ENCODE data around the gene SHC4.

The SHC4 gene

GRCh38 chr15:48781481-48782081 is 182.1 kb downstream of the SHC4 start:
- TF ChIP-seq Cebpa-rat (IDR thresholded peaks at IDR 0.05): no peak
- peaks cover 58 to 100% (median 87%) of the 10 kb centered on the region in 11 experiments for H3K36me3 ChIP-seq
- H3K9me3 ChIP-seq (replicated peaks in 1 of 11): no peaks in the 10 kb centered on the region
- H3K4me3 ChIP-seq: no peak overlapping the region
- H3K9ac ChIP-seq: no peak overlapping the region
- no peak overlapping the region for H3K27ac ChIP-seq
- H3K4me2 ChIP-seq: no peak overlapping the region
- no peaks in the 10 kb centered on the region for H3K4me1 ChIP-seq
- H3K27me3 ChIP-seq: no peaks in the 10 kb centered on the region
- no peaks in the 10 kb centered on the region for H4K20me1 ChIP-seq

GRCh38 chr15:48781017-48781416 is 182.7 kb downstream of the SHC4 start:
- TF ChIP-seq Cebpa-rat (IDR thresholded peaks at IDR 0.05): no peak
- Histone ChIP-seq H3K9ac (no peak overlapping the region), H3K9me3 (replicated peaks in 1 of 11) (no peaks in the 10 kb centered on the region), H3K4me1 (no peaks in the 10 kb centered on the region), H4K20me1 (no peaks in the 10 kb centered on the region), H3K27me3 (no peaks in the 10 kb centered on the region), H3K4me3 (no peak overlapping the region), H3K4me2 (no peak overlapping the region), H3K27ac (no peak overlapping the region), H3K36me3 (peaks cover 55 to 100% (median 84%) of the 10 kb centered on the region in 11 experiments)

DNA sequence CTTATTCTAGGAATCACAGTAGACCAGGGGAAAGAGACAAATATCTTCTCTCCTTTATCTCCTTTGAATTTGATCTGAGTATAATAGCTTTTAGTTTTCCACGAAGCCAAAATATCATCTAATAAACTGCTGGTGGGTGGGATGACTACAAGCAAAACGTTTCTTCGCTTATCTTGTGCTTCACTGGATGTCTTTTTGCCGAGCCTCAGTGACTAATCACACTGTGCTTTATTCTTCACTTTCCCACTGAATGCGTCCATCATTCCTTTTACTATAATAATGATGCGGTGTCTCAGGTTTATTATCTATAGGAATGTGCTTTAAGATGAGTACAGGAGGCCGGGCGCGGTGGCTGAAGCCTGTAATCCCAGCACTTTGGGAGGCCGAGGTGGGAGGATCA is 185.4 kb downstream of the SHC4 start:
- no peak for TF ChIP-seq Cebpa-rat (IDR thresholded peaks at IDR 0.05)
- Histone ChIP-seq H3K4me2 (no peak overlapping the region), H3K4me1 (no peaks in the 10 kb centered on the region), H3K4me3 (no peak overlapping the region), H3K27me3 (no peaks in the 10 kb centered on the region), H3K27ac (no peak overlapping the region), H3K36me3 (peaks cover 42 to 100% (median 82%) of the 10 kb centered on the region in 11 experiments), H4K20me1 (no peaks in the 10 kb centered on the region), H3K9ac (no peak overlapping the region), H3K9me3 (replicated peaks in 1 of 11) (peaks cover 0 to 16% (median 4%) of the 10 kb centered on the region in 11 experiments; a peak in 9 of 22 replicates)

GRCh38 chr15:48777645-48778330 is 185.9 kb downstream of the SHC4 start:
- Histone ChIP-seq H3K9me3 (replicated peaks in 1 of 11) (peaks cover 0 to 16% (median 4%) of the 10 kb centered on the region in 11 experiments; a peak in 9 of 22 replicates), H3K36me3 (peaks cover 42 to 100% (median 80%) of the 10 kb centered on the region in 11 experiments), H3K27ac (no peak overlapping the region), H3K27me3 (no peaks in the 10 kb centered on the region), H4K20me1 (no peaks in the 10 kb centered on the region), H3K4me3 (no peak overlapping the region), H3K9ac (no peak overlapping the region), H3K4me1 (no peaks in the 10 kb centered on the region), H3K4me2 (no peak overlapping the region)
- TF ChIP-seq Cebpa-rat (IDR thresholded peaks at IDR 0.05): no peak

GRCh38 chr15:48775546-48775945 is 188.2 kb downstream of the SHC4 start:
- H3K36me3 ChIP-seq: peaks cover 34 to 100% (median 78%) of the 10 kb centered on the region in 11 experiments
- H3K4me3 ChIP-seq: no peak overlapping the region
- H3K27ac ChIP-seq: no peak overlapping the region
- H3K9ac ChIP-seq: no peak overlapping the region
- no peaks in the 10 kb centered on the region for H3K27me3 ChIP-seq
- peaks cover 0 to 16% (median 4%) of the 10 kb centered on the region in 11 experiments; a peak in 9 of 22 replicates for H3K9me3 ChIP-seq (replicated peaks in 1 of 11)
- no peak for TF ChIP-seq Cebpa-rat (IDR thresholded peaks at IDR 0.05)
- H3K4me1 ChIP-seq: no peaks in the 10 kb centered on the region
- no peak overlapping the region for H3K4me2 ChIP-seq
- no peaks in the 10 kb centered on the region for H4K20me1 ChIP-seq

DNA sequence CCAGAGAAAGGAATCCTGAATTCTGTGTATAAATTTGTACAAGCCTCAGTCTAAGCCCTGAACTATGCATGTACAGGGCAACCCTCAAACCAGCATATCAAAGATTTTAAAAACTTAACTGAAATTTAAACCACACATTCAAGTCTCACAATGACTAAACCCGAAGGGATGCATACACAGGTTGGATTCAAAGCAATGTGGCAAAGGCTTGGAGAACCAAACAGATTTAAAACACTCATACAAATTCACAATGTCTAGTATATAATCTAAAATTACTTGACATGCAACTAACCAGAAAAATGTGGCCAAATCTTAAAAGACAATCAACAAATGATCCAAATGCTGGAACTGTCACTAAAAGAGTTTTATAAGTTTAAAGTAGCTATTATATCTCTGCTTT is 189.2 kb downstream of the SHC4 start:
- TF ChIP-seq Cebpa-rat (IDR thresholded peaks at IDR 0.05): no peak
- Histone ChIP-seq H3K9ac (no peak overlapping the region), H3K4me3 (no peak overlapping the region), H3K4me2 (no peak overlapping the region), H4K20me1 (no peaks in the 10 kb centered on the region), H3K4me1 (no peaks in the 10 kb centered on the region), H3K9me3 (replicated peaks in 1 of 11) (peaks cover 0 to 16% (median 4%) of the 10 kb centered on the region in 11 experiments; a peak in 9 of 22 replicates), H3K36me3 (peaks cover 35 to 100% (median 79%) of the 10 kb centered on the region in 11 experiments), H3K27ac (no peak overlapping the region), H3K27me3 (no peaks in the 10 kb centered on the region)
